GM18511 (cell line): ENCODE measurements around the gene CFAP46.
A peak's percentile ranks its signal among the peaks of the same experiment; 100 is the strongest.
"Not testable (repeated sequence)": the region's sequence is repeated elsewhere in the genome, so short reads cannot be mapped to it uniquely, and the experiment has no call there.

ENCODE experiments used
- ATAC-seq: cut with Tn5 transposase; IDR thresholded peaks from one replicate; pipeline ENCODE4 v1.9.1; 2021; ENCODE audit warnings: mild to moderate bottlenecking, moderate library complexity; ENCODE audit not compliant: unreplicated experiment

The CFAP46 gene

GRCh38 chr10:132964707-132965410, 22.5 kb upstream of the CFAP46 start:
- ATAC-seq: not testable (repeated sequence)

- no peak for ATAC-seq
Observed at GRCh38 chr10:132964231-132964630, 21.9 kb upstream of the CFAP46 start.

GRCh38 chr10:132963430-132963960, 21.1 kb upstream of the CFAP46 start:
- no peak for ATAC-seq

- ATAC-seq: peak; percentile 55
Observed at GRCh38 chr10:132962623-132963429, 20.5 kb upstream of the CFAP46 start.

GRCh38 chr10:132961787-132962622, 19.6 kb upstream of the CFAP46 start:
- peak; percentile 70 for ATAC-seq

- ATAC-seq: no peak
Observed at GRCh38 chr10:132961420-132961786, 19.0 kb upstream of the CFAP46 start.

GRCh38 chr10:132960631-132961419, 18.5 kb upstream of the CFAP46 start:
- no peak for ATAC-seq

- ATAC-seq: no peak
Observed at GRCh38 chr10:132960071-132960472, 17.7 kb upstream of the CFAP46 start.

GRCh38 chr10:132959559-132959961, 17.2 kb upstream of the CFAP46 start:
- ATAC-seq: no peak

- ATAC-seq: no peak
Observed at GRCh38 chr10:132958883-132959558, 16.7 kb upstream of the CFAP46 start.

GRCh38 chr10:132957981-132958882, 15.9 kb upstream of the CFAP46 start:
- no peak for ATAC-seq

GRCh38 chr10:132957131-132957530, 14.8 kb upstream of the CFAP46 start:
- ATAC-seq: no peak

GRCh38 chr10:132956259-132956658, 13.9 kb upstream of the CFAP46 start:
- not testable (repeated sequence) for ATAC-seq

GRCh38 chr10:132955479-132955878, 13.1 kb upstream of the CFAP46 start:
- no peak for ATAC-seq

GRCh38 chr10:132953428-132953827, 11.1 kb upstream of the CFAP46 start:
- ATAC-seq: no peak

- ATAC-seq: no peak
Observed at GRCh38 chr10:132951926-132952325, 9.6 kb upstream of the CFAP46 start.

GRCh38 chr10:132948351-132948750, 6.0 kb upstream of the CFAP46 start:
- no peak for ATAC-seq

- no peak for ATAC-seq
Observed at GRCh38 chr10:132947843-132948242, 5.5 kb upstream of the CFAP46 start.
